Measurements from ENCODE around the gene PEAK1.
"Not testable (repeated sequence)": the region's sequence is repeated elsewhere in the genome, so short reads cannot be mapped to it uniquely, and the experiment has no call there.

PEAK1 gene

DNA sequence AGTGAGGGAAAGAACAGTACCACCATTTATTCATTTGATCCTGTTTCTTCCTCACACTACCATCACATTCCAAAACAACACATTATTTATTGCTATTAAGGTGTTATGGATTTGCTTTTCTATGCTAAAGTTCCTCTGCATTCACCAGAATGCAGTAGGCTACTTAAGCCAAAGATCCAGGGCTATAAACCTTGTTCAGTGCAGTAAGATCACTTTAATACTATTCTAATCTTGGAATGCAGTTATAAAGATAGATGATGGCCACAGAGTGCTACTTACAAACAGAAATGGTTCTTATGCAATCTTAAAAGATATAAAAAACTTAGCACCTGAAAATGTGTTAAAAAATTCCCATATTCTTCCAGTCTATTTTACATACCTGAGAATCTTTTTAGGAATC, 241.5 kb downstream of the PEAK1 start:
- DNase-seq (ENCODE audit: low read depth, low spot score) = no peak

DNA sequence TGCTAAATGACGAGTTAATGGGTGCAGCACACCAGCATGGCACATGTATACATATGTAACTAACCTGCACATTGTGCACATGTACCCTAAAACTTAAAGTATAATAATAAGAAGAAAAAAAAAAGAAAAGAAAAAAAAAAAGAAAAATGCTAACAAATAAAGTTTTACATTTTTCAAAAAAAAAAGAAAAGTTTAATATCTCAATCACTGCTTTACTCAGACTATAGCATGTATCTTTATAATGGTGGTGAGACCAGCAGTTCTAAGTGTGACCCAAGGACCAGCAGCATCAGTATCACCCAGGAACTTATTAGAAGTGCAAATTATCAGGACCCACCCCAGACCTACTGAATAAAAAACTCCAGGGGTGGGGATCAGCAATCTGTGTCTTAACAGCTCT, 243.8 kb downstream of the PEAK1 start:
- DNase-seq (ENCODE audit: low read depth, low spot score) = not testable (repeated sequence)

DNA sequence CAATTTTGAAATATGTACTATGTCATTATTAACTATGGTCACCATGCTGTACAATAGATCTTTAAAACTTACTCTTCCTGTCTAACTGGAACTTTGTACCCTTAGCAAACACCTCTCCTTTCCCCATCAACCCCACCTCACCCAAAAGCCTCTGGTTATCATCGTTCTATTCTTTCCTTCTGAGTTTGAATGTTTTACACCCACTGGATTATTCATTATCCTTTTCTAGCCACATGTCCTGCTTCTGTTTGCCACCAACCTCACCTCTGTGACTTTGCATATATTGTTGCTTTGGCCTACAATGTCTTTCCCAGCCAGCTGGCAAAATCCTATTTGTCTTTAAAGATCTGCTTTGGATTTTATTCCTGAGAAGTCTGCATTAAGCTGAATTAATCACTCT, 246.4 kb downstream of the PEAK1 start:
- no peak for DNase-seq (ENCODE audit: low read depth, low spot score)

DNA sequence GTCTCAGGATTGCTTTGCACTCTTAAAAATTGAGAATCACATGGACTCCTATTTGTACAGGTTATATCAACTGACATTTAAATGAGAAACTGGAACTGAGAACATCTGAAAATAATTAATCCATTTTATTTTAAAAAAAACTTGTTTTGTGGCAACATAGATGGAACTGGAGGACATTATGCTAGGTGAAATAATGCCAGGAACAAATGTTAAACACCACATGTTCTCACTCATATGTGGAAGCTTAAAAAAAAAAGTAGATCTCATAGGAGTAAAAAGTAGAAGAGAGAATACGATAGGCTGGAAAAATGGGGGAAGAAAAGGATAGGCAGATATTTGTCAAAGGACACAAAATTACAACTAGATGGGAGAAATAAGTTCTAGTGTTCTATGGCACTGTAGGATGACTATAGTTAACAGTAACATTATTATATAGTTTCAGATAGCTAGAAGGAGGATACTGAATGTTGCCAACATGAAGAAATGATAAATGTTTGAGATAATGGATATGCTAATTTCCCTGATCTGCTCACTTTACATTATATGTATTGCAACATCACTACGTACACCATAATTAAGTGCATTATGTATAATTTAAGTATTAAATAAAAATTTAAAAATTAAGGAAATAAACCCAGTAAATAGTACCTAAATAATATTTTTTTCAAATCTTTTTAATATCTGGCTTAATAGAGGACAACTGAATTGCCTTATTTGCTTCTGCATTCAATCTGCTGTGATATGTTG, 248.5 kb downstream of the PEAK1 start:
- DNase-seq (ENCODE audit: low read depth, low spot score) = no peak

DNA sequence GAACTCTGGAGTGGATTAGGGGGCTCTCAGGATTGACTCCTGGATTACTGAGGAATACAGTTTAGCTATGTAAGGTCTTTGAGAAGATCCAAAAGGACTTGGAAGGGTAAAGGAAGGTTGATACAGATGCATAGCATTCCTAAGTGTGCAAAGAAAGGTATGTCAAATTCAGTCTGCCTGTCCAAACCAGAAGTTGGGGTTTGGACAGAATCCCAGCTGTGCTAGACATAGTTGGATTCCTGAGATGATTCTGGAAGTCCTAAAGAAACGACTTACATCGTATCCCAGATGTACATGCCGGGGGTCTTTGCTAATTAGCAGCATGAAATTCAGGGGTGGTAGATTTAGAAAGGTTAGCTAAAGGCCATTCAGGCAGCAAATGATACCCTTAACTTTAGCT, 251.3 kb downstream of the PEAK1 start:
- DNase-seq (ENCODE audit: low read depth, low spot score) = no peak

DNA sequence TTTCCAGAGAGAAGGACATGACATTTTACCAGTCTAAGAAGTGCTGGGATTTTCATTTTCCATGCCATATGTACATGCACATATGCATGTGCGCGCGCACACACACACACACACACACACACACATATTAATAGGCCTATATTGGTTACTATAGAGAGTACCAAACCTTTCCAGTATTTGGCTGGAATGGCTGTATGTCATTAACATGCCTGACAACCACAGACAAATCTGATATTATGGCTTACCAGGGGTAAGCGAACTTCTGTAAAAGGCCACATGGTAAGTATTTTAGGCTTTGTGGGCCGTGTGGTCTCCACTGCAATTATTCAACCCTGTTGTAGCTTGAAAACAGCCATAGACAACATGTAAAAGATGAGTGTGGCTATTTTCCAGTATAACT, 251.8 kb downstream of the PEAK1 start:
- no peak for DNase-seq (ENCODE audit: low read depth, low spot score)

DNA sequence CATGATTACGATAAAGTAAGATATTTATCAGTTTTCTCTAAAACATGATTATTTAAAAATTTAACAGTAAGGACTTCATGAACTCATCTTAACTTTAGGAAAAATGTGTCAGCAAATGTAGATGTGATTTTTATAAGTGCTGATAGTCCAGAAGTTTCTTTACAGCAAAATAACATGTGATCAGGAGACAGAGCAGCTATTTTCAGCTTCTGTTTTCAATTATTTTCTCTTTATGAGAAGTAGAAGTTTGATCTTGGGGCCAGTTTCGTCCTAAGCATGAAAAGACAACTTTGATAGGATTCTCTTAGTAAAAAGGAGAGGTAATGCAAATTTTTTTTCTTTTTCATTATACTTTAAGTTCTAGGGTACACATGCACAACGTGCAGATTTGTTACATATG, 252.5 kb downstream of the PEAK1 start:
- DNase-seq (ENCODE audit: low read depth, low spot score) = no peak

DNA sequence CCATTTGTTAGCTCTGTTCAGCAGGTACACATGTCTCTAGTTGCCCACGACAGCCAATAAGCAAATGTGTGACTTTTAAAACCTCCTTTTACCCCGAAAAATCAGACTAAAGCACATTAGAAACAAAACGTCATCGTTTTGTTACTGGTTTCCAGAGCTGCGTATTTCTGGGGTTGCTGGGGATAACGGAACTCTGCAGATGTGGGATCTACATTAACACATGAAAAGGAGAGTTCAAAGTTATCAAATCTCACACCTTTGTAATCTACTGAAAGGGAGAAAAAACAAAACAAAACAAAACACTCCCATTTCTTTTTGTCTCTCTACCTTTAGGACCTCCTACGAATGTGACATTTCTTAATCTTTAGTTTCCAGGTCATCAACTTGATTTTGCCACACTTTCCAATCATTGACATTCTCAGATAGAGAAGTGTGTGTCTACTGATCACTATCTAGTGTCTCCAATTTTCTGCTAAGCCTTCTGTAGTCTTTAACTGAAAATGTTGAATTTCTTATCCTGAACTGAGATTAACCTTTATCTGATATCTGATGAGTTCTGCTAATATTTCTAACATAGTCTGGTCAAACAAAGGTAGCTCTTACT, 256.0 kb downstream of the PEAK1 start:
- no peak for DNase-seq (ENCODE audit: low read depth, low spot score)

DNA sequence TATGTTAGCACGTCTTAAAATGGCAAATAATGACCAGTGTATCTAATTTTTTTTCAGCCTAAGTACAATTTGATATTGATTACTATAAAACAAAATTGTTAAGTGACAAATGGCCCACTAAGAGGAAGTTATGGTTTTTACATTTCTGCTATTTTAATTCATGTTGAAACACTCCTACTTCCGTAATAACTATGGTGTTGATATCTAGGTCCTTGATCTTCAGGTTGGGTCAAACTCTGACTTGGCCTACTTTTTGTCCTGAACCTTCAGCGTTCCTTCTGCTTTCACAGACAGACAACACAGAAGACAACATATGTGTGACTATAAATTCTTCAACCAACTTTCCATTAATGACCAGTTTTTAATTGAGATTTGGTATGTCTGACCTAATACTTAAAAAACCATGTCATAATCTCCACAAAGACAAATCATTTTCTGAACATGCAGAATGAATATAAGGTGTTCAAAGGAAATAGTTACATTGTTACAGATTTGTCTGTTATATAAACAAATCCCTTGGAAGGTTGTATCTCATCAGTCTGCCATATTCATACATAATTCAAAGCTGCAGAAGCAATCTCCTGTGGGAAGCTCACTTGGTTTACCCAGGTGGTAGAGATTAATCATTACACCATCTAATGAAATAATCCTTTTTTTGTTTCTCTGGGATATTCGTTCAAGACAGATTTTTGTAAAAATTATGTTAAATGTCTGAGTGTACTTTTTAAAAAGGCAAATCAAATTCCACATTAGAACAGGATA, 256.9 kb downstream of the PEAK1 start:
- no peak for DNase-seq (ENCODE audit: low read depth, low spot score)

DNA sequence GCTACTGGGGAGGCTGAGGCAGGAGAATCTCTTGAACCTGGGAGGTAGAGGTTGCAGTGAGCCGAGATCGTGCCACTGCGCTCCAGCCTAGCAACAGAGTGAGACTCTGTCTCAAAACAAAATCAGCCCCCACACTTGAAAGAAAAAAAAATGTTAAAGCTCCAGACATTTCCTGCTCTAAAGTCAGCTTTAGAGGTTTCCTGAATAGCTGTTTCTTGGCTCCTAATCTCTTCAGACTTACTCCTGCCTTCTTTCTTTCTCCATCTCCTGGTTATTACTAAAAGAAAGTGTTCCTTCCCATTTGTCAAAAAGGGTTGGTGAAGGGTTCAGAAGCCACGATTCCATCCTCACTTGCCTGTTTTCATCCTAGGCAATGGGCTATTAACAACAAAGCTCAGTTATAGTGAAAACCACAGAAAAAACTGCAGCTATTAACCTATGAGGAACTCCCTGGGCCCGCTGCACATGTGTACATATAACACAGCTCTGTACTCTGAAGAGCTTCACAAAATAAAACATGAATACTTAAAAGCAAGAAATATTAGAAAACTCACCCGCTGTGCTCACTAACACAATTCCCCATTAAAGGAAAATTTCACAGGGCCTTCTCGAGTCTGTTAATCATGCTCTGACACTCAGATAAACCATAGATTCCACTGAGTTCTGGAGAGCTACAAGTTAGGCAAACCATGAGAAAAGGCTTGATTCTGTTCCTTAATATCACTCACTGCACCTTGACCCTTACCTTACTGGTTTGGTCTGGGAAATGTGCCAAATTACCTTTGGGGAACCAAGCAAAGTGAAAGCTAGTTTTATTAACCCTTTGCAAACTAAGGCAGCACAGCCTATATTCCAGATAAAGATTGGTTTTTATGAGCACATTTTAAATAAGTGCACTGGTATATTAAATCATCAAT, 259.1 kb downstream of the PEAK1 start:
- DNase-seq (ENCODE audit: low read depth, low spot score) = no peak

DNA sequence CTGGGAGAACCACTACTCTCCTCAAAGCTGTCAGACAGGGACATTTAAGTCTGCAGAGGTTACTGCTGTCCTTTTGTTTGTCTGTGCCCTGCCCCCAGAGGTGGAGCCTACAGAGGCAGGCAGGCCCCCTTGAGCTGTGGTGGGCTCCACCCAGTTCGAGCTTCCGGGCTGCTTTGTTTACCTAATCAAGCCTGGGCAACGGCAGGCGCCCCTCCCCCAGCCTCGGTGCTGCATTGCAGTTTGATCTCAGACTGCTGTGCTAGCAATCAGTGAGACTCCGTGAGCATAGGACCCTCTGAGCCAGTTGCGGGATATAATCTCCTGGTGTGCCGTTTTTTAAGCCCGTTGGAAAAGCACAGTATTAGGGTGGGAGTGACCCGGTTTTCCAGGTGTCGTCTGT, 263.9 kb downstream of the PEAK1 start:
- not testable (repeated sequence) for DNase-seq (ENCODE audit: low read depth, low spot score)

DNA sequence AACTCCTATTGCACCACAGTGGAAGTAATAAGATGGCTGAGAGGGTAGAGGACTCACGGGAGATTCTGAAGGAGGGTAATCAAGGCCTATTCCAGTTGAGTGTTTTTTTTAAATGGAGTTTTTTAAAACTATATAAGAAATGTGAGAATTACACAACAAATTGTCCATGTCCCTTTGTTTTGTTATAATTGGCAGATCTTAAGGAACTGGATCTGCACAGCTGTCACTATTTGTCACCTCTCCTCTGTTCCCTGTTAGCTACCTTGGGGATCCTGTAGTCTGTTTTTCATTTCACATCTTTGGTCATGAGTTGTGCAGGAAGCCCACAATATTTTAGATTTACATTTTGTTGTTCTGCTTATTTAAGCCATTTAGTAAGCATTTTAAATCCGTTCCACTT, 271.7 kb downstream of the PEAK1 start:
- DNase-seq (ENCODE audit: low read depth, low spot score) = no peak

DNA sequence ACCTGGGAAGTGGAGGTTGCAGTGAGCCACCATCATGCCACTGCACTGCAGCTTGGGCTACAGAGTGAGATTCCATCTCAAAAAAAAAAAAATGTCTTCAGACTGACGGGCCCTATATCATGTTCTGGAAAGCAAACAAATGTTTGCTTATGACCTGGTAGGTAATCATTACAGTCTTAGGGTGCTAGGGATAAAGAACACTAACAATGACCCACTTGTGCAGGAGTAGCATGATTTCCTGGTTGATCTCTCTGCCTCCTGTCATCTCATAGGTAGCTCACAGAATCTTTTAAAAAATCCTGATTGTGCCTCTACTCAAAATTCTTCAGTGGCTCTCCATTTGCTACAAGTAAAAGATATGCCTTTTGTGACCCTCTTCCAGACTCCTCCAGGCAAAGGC, 274.5 kb downstream of the PEAK1 start:
- DNase-seq (ENCODE audit: low read depth, low spot score) = no peak

DNA sequence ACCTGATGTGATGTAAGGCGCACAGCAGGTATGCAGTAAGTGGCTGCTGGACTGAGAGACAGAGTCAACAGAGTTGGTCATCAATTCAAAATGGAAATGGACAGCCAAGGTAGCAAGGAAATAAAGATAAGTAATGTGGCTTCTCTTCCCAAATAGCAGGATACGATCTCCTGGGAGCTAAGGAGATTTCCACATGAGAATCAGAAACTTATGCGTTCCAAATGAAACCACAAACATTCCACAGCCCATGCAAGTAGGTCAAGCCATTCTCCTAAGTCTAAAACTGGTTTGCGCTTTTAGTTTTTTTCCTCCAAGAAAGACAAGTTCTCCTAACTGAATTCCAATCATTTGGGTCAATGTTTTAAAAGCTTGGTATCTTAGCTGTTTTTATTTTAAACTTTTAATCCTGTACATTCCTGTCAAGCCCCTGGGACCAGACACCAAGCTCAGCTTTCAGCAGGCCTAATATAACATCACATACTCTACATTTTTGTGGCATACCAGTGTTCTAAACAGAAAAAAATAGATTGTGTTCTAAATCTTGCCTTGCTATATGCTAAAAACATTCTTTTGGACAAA, 275.3 kb downstream of the PEAK1 start:
- no peak for DNase-seq (ENCODE audit: low read depth, low spot score)

DNA sequence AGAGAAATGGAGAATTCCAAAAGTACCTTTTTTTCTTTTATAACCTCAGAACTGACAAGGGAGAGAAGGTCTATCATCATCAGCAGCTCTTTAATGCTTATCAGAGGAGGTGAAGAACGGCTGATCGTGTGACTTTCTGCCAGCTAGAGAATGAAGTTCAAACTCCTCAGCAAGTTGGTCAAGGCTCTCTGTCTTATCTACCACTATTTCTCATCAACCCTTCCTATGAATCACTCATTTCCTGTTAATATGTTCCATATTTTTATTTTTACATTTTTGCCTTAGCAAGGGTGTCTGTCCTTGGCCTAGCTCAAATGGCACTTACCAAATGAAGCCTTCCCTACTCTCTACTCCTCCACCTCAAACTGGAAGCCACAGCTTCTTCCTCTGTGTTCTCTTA, 275.9 kb downstream of the PEAK1 start:
- no peak for DNase-seq (ENCODE audit: low read depth, low spot score)

DNA sequence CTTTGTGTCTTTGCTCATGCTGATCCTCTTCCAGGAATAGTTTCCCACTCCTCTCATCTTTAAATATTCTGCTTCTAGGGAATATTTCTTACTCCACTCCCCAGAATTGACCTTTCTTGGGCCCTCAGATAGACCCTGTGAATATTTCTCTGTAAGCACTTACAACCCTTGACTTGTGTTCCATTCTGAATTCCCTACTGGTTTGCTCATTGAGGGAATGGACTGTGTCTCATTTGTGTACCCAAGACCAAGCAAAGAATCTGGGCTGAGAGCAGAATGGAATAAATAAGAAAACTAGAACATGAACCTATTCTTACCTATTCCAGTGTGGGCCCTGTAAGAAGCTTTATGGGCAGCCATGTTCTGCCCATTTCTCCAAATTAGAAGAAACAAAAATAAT, 276.3 kb downstream of the PEAK1 start:
- DNase-seq (ENCODE audit: low read depth, low spot score) = no peak

DNA sequence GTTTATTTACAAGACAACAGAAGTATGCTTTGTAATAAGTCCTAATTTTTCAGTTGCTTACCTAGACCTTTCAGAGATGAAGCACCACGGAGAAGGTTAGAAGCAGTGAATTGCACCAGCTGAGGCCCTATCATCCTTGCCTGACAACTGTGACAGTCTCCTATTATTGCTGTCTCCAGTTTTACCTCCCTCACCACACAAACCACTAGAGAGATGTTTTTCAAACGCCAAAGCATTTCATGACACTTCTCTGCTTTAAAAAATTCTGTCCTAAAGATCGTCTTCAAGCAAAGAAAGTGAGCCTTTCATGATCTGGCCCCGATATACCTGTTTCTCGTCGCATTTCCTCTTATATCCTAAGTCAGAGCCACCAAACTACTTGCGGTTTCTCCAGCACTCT, 276.7 kb downstream of the PEAK1 start:
- no peak for DNase-seq (ENCODE audit: low read depth, low spot score)

DNA sequence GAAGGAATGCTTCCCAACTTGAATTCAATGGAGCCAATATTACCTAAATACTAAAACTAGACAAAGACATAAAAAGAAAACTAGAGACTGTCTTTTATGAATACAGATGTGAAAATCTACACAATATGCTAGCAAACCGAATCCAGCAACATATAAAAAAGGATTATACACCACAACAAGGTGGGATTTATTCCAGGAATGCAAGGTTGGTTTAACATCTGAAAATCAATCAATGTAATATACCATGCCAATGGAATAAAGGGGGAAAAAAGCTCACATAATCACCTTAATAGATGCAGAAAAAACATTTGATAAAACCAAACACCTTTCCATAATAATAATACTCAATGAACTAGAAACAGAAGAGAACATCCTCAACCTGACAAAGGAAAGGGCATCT, 279.7 kb downstream of the PEAK1 start:
- DNase-seq (ENCODE audit: low read depth, low spot score) = no peak

DNA sequence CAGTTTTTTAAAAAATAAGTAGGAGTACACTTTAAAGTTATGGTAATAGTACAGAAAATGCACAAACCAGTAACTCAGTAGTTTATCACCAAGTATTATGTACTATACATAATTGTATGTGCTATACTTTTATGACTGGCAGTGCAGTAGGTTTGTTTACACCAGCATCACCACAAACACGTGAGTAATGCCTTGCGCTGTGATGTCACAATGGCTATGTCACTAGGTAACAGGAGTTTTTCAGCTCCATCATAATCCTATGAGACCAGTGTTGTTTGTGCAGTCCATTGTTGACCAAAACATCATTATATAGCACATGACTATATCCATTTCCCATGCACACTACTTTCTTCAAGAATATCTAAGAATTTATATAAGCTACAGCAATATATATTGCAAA, 280.6 kb downstream of the PEAK1 start:
- DNase-seq (ENCODE audit: low read depth, low spot score) = no peak

DNA sequence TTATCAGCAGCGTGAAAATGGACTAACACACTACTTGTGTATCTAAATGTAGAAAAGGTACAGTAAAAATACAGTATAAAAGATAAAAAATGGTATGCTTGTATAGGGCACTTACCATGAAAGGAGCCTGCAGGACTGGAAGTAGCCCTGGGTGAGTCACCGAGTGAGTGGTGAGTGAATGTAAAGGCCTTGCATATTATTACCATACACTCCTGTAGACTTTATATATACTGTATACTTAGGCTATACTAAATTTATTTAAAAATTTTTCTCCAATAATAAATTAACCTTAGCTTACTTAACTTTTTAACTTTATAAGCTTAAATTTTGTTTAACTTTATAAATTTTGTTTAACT, 281.8 kb downstream of the PEAK1 start:
- no peak for DNase-seq (ENCODE audit: low read depth, low spot score)

DNA sequence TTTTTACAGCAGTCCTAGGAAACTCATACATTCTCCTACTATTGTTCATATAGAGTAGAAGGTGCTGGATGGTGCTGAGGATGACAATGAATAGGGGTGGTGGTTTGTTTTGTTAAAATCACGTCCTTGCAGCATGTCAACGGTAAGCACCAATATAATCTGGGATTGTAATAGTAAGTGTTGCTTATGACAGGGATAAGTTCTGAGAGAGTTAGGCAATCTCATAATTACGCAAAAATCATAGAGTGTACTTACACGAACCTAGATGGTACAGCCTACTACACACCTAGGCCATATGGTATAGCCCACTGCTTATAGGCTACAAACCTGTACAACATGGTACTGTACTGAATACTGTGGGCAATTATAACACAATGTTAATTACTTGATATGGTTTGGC, 284.7 kb downstream of the PEAK1 start:
- DNase-seq (ENCODE audit: low read depth, low spot score) = no peak
